SK-N-SH treated with all-trans-retinoic acid at 6 μM for 48 hours (cell line): ENCODE results near the gene OGDHL.

ENCODE experiments used
- ATAC-seq: fragments of 200-7000 bp; cut with Tn5 transposase; 3 replicates; pipeline ENCODE4 v1.9.1; 2020; ENCODE audit warnings: mild to moderate bottlenecking, moderate library complexity
- CSDC2 ChIP-seq: fragments of 250-450 bp; sonication (Bioruptor Pico); IDR thresholded peaks from 2 replicates; pipeline ENCODE4 v1.5.0; 2020; ENCODE audit warnings: mild to moderate bottlenecking, moderate library complexity
- CSRNP3 ChIP-seq: fragments of 250-450 bp; sonication (Bioruptor Pico); IDR thresholded peaks from 2 replicates; pipeline ENCODE4 v1.5.1; 2021; ENCODE audit warnings: mild to moderate bottlenecking, moderate library complexity
- ESRRG ChIP-seq: fragments of 250-450 bp; sonication (Bioruptor Pico); IDR thresholded peaks from 2 replicates; pipeline ENCODE4 v1.6.1; 2021; ENCODE audit warnings: mild to moderate bottlenecking
- GLIS3 ChIP-seq: fragments of 250-450 bp; sonication (Bioruptor Pico); IDR thresholded peaks from 2 replicates; pipeline ENCODE4 v1.5.0; 2020; ENCODE audit warnings: mild to moderate bottlenecking, moderate library complexity
- ISL1 ChIP-seq: fragments of 250-450 bp; sonication (Bioruptor Pico); IDR thresholded peaks from 2 replicates; pipeline ENCODE4 v2.1.2; 2022; ENCODE audit warnings: mild to moderate bottlenecking, moderate library complexity
- OSR1 ChIP-seq: fragments of 250-450 bp; sonication (Bioruptor Pico); IDR thresholded peaks from 2 replicates; pipeline ENCODE4 v1.8.0; 2022; ENCODE audit warnings: moderate library complexity, mild to moderate bottlenecking, inconsistent platforms
- PATZ1 ChIP-seq: fragments of 250-450 bp; sonication (Bioruptor Pico); IDR thresholded peaks from 2 replicates; pipeline ENCODE4 v1.8.0; 2020; ENCODE audit warnings: mild to moderate bottlenecking, moderate library complexity, borderline replicate concordance
- POU6F1 ChIP-seq: fragments of 250-450 bp; sonication (Bioruptor Pico); IDR thresholded peaks from 2 replicates; pipeline ENCODE4 v1.8.0; 2021; ENCODE audit warnings: low read depth, mild to moderate bottlenecking, moderate library complexity, borderline replicate concordance
- PPARA ChIP-seq: fragments of 250-450 bp; sonication (Bioruptor Pico); IDR thresholded peaks from 2 replicates; pipeline ENCODE4 v1.5.0; 2020; ENCODE audit warnings: mild to moderate bottlenecking, borderline replicate concordance
- RARB ChIP-seq: fragments of 250-450 bp; sonication (Bioruptor Pico); IDR thresholded peaks from 2 replicates; pipeline ENCODE4 v1.8.0; 2021; ENCODE audit warnings: mild to moderate bottlenecking, moderate library complexity
- SNAI2 ChIP-seq: fragments of 250-450 bp; sonication (Bioruptor Pico); IDR thresholded peaks from 2 replicates; pipeline ENCODE4 v1.5.0; 2020; ENCODE audit warnings: mild to moderate bottlenecking, moderate library complexity
- TCF4 ChIP-seq: fragments of 250-450 bp; sonication (Bioruptor Pico); IDR thresholded peaks from 2 replicates; pipeline ENCODE4 v1.8.0; 2021; ENCODE audit warnings: mild to moderate bottlenecking, moderate library complexity, borderline replicate concordance
- TOX ChIP-seq: fragments of 250-450 bp; sonication (Bioruptor Pico); IDR thresholded peaks from 2 replicates; pipeline ENCODE4 v1.8.0; 2021; ENCODE audit warnings: mild to moderate bottlenecking, moderate library complexity, borderline replicate concordance
- TSHZ2 ChIP-seq: fragments of 250-450 bp; sonication (Bioruptor Pico); IDR thresholded peaks from 2 replicates; pipeline ENCODE4 v1.5.0; 2020; ENCODE audit warnings: mild to moderate bottlenecking, moderate library complexity
- ZC3H10 ChIP-seq: fragments of 250-450 bp; sonication (Bioruptor Pico); IDR thresholded peaks from 2 replicates; pipeline ENCODE4 v1.5.1; 2021; ENCODE audit warnings: mild to moderate bottlenecking, moderate library complexity
- ZFP3 ChIP-seq: fragments of 250-450 bp; sonication (Bioruptor Pico); IDR thresholded peaks from 2 replicates; pipeline ENCODE4 v1.5.0; 2020; ENCODE audit warnings: mild to moderate bottlenecking, moderate library complexity
- ZFP30 ChIP-seq: fragments of 450-650 bp; formaldehyde crosslinking; IDR thresholded peaks from 2 replicates; pipeline ENCODE4 v1.5.0; 2022; ENCODE audit warnings: mild to moderate bottlenecking, moderate library complexity
- ZNF565 ChIP-seq: fragments of 450-650 bp; formaldehyde crosslinking; conservative IDR thresholded peaks from 2 replicates; pipeline ENCODE4 v1.5.0; 2020; ENCODE audit warnings: low read depth, mild to moderate bottlenecking, moderate library complexity
- ZNF8 ChIP-seq: fragments of 450-650 bp; formaldehyde crosslinking; IDR thresholded peaks from 2 replicates; pipeline ENCODE4 v1.5.0; 2020; ENCODE audit warnings: mild to moderate bottlenecking, moderate library complexity

OGDHL gene

GRCh38 chr10:49694466-49694865 lies 67.7 kb downstream of the OGDHL start:
- ATAC-seq: no peak
- TF ChIP-seq ISL1 (CRISPR knock-in tag) (no peak), SNAI2 (CRISPR knock-in tag) (no peak), TSHZ2 (CRISPR knock-in tag) (no peak), ZC3H10 (CRISPR knock-in tag) (no peak), OSR1 (no peak), PPARA (CRISPR knock-in tag) (no peak), GLIS3 (CRISPR knock-in tag) (no peak), TCF4 (CRISPR knock-in tag) (no peak), TOX (CRISPR knock-in tag) (no peak), CSDC2 (no peak), ZNF8 (CRISPR knock-in tag) (no peak), ZFP30 (no peak), PATZ1 (CRISPR knock-in tag) (no peak), ZNF565 (CRISPR knock-in tag) (no peak), POU6F1 (CRISPR knock-in tag) (no peak)

- ATAC-seq: no peak
- TF ChIP-seq TOX (CRISPR knock-in tag) (no peak), ZFP3 (CRISPR knock-in tag) (no peak), ZC3H10 (CRISPR knock-in tag) (no peak), SNAI2 (CRISPR knock-in tag) (no peak), TCF4 (CRISPR knock-in tag) (no peak), ZFP30 (no peak), CSRNP3 (CRISPR knock-in tag) (no peak), POU6F1 (CRISPR knock-in tag) (no peak), GLIS3 (CRISPR knock-in tag) (no peak), ESRRG (CRISPR knock-in tag) (no peak), PPARA (CRISPR knock-in tag) (no peak), TSHZ2 (CRISPR knock-in tag) (no peak), OSR1 (no peak), RARB (no peak), CSDC2 (no peak)
- TF ChIP-seq, all 23 proteins: peak for 0
These were observed 70.5 kb downstream of the OGDHL start for GRCh38 chr10:49691588-49691987.
